B cell (primary cell): ENCODE results near the gene CDC42BPG. TPM values are rescaled to one million over a fixed set of nuclear protein-coding genes. Genes with fewer than 3 reads are reported as not detected.

Experiments
- ATAC-seq: fragments of 200-7000 bp; cut with Tn5 transposase; one replicate; pipeline ENCODE4 v1.10.0; 2021; ENCODE audit warnings: low read depth, mild to moderate bottlenecking, moderate number of reproducible peaks, moderate library complexity
- CTCF ChIA-PET: fragments of 350-600 bp; sonication (Branson Sonifier 250); formaldehyde crosslinking; loops from one replicate; lab custom pipeline; 2021; ENCODE audit warnings: antibody characterized with exemption, inconsistent platforms; lab: Charles Lee
- POLR2A ChIA-PET: fragments of 350-600 bp; sonication (Branson Sonifier 250); formaldehyde crosslinking; loops from one replicate; lab custom pipeline; 2021; ENCODE audit warnings: antibody characterized with exemption; lab: Charles Lee
- DNase-seq: peaks from one replicate; pipeline ENCODE4 v3.0.0; 2013
- H2AFZ ChIP-seq: 2 replicates; pipeline ENCODE4 v1.6.1; 2012; ENCODE audit warnings: mild to moderate bottlenecking, low read depth, low read length; ENCODE audit not compliant: insufficient read depth, poor library complexity, severe bottlenecking
- H3K27ac ChIP-seq, 2 donors: 1 replicate in 1 of 2; 2 replicates in 1 of 2; pipeline ENCODE4 v1.5.1; 2012 to 2013; ENCODE audit warnings: low read length in 2 of 2, mild to moderate bottlenecking in 2 of 2, moderate library complexity in 1 of 2
- H3K27me3 ChIP-seq, 4 experiments: fragments of 200-600 bp in 1 of 4; sonication (generic) in 1 of 4; replicated peaks in 1 of 4; 1 replicate in 2 of 4; 2 replicates in 2 of 4; pipeline versions ENCODE4 v1.6.1 to v1.7.0; 2013 to 2016; ENCODE audit warnings: low read length in 3 of 4, mild to moderate bottlenecking in 2 of 4, mixed read lengths in 1 of 4, moderate library complexity in 1 of 4; ENCODE audit not compliant: insufficient read depth in 4 of 4, control insufficient read depth in 3 of 4; ENCODE audit errors: control extremely low read depth in 1 of 4
- H3K36me3 ChIP-seq, 2 experiments: replicated peaks in 1 of 2; 1 replicate in 1 of 2; 2 replicates in 1 of 2; pipeline versions ENCODE4 v1.6.1 to v1.7.1; 2013; ENCODE audit warnings: low read length in 1 of 2; ENCODE audit not compliant: insufficient read depth in 2 of 2, control insufficient read depth in 1 of 2; ENCODE audit errors: control extremely low read depth in 1 of 2, extremely low read depth in 1 of 2
- H3K4me1 ChIP-seq, 2 donors: fragments of 200-600 bp in 1 of 2; sonication (generic) in 1 of 2; 1 replicate in 1 of 2; 2 replicates in 1 of 2; pipeline versions ENCODE4 v1.5.1 to v1.6.1; 2013 to 2017; ENCODE audit warnings: low read length in 2 of 2; ENCODE audit not compliant: control insufficient read depth in 2 of 2, insufficient read depth in 2 of 2
- H3K4me2 ChIP-seq: replicated peaks from 2 replicates; pipeline ENCODE3; 2012; ENCODE audit warnings: mild to moderate bottlenecking, low read depth, low read length; ENCODE audit not compliant: poor library complexity, severe bottlenecking
- H3K4me3 ChIP-seq, 5 experiments: fragments of 200-600 bp in 1 of 5; sonication (generic) in 1 of 5; 1 replicate in 3 of 5; 2 replicates in 2 of 5; pipeline versions ENCODE4 v1.5.1 to v1.7.0; 2011 to 2016; ENCODE audit warnings: low read length in 4 of 5, mild to moderate bottlenecking in 4 of 5, low read depth in 2 of 5, control low read depth in 1 of 5, moderate library complexity in 1 of 5; ENCODE audit not compliant: insufficient read depth in 1 of 5; ENCODE audit errors: control extremely low read depth in 1 of 5, extremely low read depth in 1 of 5
- H3K79me2 ChIP-seq: fragments of 200-600 bp; sonication (generic); one replicate; pipeline ENCODE4 v1.6.0; 2016; ENCODE audit warnings: low read length; ENCODE audit not compliant: control insufficient read depth, insufficient read depth
- H3K9ac ChIP-seq: fragments of 200-600 bp; sonication (generic); 2 replicates; pipeline ENCODE4 v1.6.1; 2017; ENCODE audit warnings: mild to moderate bottlenecking, low read length, moderate library complexity
- H3K9me3 ChIP-seq, 3 donors: one replicate each; pipeline versions ENCODE4 v1.6.1 to v1.7.1; 2013; ENCODE audit warnings: low read length in 2 of 3; ENCODE audit not compliant: control insufficient read depth in 2 of 3, insufficient read depth in 1 of 3; ENCODE audit errors: control extremely low read depth in 1 of 3
- H4K20me1 ChIP-seq: 2 replicates; pipeline ENCODE4 v1.6.0; 2012; ENCODE audit warnings: mild to moderate bottlenecking, low read length; ENCODE audit not compliant: insufficient read depth, control insufficient read depth, poor library complexity, severe bottlenecking
- H3K27ac Mint-ChIP-seq: one replicate; pipeline ENCODE4 v1.8.0; 2021; ENCODE audit warnings: mixed read lengths
- H3K27me3 Mint-ChIP-seq: one replicate; pipeline ENCODE4 v1.8.0; 2021; ENCODE audit warnings: mixed read lengths
- H3K4me1 Mint-ChIP-seq: one replicate; pipeline ENCODE4 v1.8.0; 2021; ENCODE audit warnings: mixed read lengths
- H3K4me3 Mint-ChIP-seq: one replicate; pipeline ENCODE4 v1.8.0; 2021; ENCODE audit warnings: mixed read lengths
- H3K9me3 Mint-ChIP-seq: one replicate; pipeline ENCODE4 v1.8.0; 2022; ENCODE audit warnings: mixed read lengths; ENCODE audit not compliant: insufficient read depth
- EZH2 ChIP-seq: IDR thresholded peaks from 2 replicates; pipeline ENCODE4 v1.6.1; 2012; ENCODE audit warnings: borderline replicate concordance, low read depth, mild to moderate bottlenecking, moderate library complexity, low read length; ENCODE audit not compliant: insufficient read depth, poor library complexity, severe bottlenecking
- WGBS: methylation state at CpG from one replicate; pipeline ENCODE4 v1.1.5; 2013; ENCODE audit warnings: missing lambda C conversion rate; ENCODE audit not compliant: insufficient coverage; 5-methylcytosine and 5-hydroxymethylcytosine counted together
- intact Hi-C: fragments of 100-400 bp; cut with micrococcal nuclease; formaldehyde crosslinking; loops from one replicate; pipeline ENCODE4 v1.10.0; 2022
- polyA plus RNA-seq: library from polyadenylated mRNA; depleted of rRNA; stranded (reverse); fragments of >200 nt; gene quantifications from 2 replicates; pipeline ENCODE4 v1.2.3, GENCODE V29; 2012
- total RNA-seq, 2 donors: library from RNA; stranded (reverse); fragments of 120-200 nt in 1 of 2; gene quantifications; 1 replicate in 1 of 2; 2 replicates in 1 of 2; pipeline versions ENCODE4 v1.2.3 to v1.2.4, GENCODE V29; 2013 to 2022
- TF ChIP-seq, protein P1 (sequence below): fragments of 200-600 bp; IDR thresholded peaks from one replicate; pipeline ENCODE4 v1.8.0; 2022; ENCODE audit warnings: antibody characterized with exemption, mild to moderate bottlenecking

CDC42BPG gene
- total and polyA plus RNA-seq, 2 donors (not counting 1 experiment from before 2014, with no cell fraction given) = 3.7 to 8.7 TPM

DNA sequence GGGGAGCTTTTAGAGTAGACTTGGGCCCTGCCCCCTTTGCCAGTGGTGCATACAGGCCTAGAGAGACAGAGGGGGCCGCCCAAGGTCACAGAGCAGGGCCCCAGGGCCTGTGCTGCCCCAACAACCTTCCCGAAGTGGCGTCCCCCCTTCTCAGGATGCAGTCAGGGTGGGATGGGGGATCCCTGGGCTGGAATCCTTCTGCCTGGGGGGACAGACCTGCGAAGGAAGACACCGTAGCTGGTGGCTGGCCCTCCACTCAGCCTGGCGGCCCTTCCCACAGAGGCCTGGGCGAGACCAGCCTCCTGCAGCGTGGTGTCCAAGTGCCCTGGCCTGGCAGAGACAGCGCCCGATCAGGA lies 48.4 kb upstream of the CDC42BPG start:
- intact Hi-C loops = no loop called here
- WGBS = 96% methylated on average over 10 of the region's 10 CpGs
- Histone ChIP-seq H3K27ac (peak overlapping the region; percentile 25 to 51), H3K4me2 (peak overlapping the region; percentile 56), H2AFZ (peak overlapping the region; percentile 51), H3K27me3 (no peaks in the 10 kb centered on the region), H3K4me1 (peaks cover 33 to 43% of the 10 kb centered on the region in 2 donors), H3K4me3 (no peak overlapping the region), H3K9ac (no peak overlapping the region), H4K20me1 (no peaks in the 10 kb centered on the region), H3K36me3 (peaks cover 0 to 13% of the 10 kb centered on the region in 2 experiments), H3K79me2 (peaks cover 11% of the 10 kb centered on the region), H3K9me3 (no peaks in the 10 kb centered on the region)
- DNase-seq (no peak), ATAC-seq (no peak)
- Mint-ChIP-seq H3K27me3 (no peaks in the 10 kb centered on the region), H3K4me1 (peaks cover 27% of the 10 kb centered on the region), H3K4me3 (no peak overlapping the region), H3K9me3 (no peaks in the 10 kb centered on the region), H3K27ac (peak overlapping the region; percentile 59)
- ChIA-PET POLR2A (interaction anchor here (0.8 to 6.9 kb wide), 3 partner anchors 13 to 45 kb away, joined by 3 to 39 read pairs (median 3); partner anchors contain the start of gene EHD1), CTCF (interaction anchor here (1.1 to 30.2 kb wide), 7 partner anchors 8 to 149 kb away, joined by 3 to 1254 read pairs (median 10); partner anchors contain the start of genes BATF2, CDC42BPG and RASGRP2)
- TF ChIP-seq, protein P1, sequence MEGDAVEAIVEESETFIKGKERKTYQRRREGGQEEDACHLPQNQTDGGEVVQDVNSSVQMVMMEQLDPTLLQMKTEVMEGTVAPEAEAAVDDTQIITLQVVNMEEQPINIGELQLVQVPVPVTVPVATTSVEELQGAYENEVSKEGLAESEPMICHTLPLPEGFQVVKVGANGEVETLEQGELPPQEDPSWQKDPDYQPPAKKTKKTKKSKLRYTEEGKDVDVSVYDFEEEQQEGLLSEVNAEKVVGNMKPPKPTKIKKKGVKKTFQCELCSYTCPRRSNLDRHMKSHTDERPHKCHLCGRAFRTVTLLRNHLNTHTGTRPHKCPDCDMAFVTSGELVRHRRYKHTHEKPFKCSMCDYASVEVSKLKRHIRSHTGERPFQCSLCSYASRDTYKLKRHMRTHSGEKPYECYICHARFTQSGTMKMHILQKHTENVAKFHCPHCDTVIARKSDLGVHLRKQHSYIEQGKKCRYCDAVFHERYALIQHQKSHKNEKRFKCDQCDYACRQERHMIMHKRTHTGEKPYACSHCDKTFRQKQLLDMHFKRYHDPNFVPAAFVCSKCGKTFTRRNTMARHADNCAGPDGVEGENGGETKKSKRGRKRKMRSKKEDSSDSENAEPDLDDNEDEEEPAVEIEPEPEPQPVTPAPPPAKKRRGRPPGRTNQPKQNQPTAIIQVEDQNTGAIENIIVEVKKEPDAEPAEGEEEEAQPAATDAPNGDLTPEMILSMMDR = no peak
- no peak for TF ChIP-seq EZH2

DNA sequence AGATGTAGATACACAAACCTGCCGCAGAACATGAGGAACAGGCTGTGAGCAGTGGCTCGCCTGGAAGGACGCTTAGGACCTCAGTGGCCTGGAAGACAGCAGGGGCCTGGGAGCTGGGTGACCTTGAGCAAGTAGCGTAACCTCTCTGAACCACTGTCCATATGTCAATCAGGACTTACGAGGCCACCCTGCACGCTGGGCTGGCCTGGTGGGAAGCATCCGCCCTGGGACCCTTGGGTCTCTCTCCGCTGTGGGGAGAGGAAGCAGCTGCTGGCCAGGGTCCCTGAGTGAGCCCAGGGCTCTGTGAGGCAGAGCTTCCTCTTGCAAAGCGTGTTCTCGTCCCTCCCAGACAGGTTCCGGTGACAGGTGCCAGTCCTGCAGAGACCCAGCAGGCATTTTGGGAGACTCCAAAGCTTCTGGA lies 48.0 kb upstream of the CDC42BPG start:
- peaks cover 0 to 9% of the 10 kb centered on the region in 2 experiments for H3K36me3 ChIP-seq
- Mint-ChIP-seq H3K9me3 (no peaks in the 10 kb centered on the region), H3K27ac (peak overlapping the region; percentile 59), H3K4me1 (peaks cover 30% of the 10 kb centered on the region), H3K4me3 (no peak overlapping the region), H3K27me3 (no peaks in the 10 kb centered on the region)
- no peaks in the 10 kb centered on the region for H4K20me1 ChIP-seq
- POLR2A ChIA-PET = interaction anchor here (0.8 to 6.9 kb wide), 3 partner anchors 12 to 45 kb away, joined by 3 to 39 read pairs (median 3); partner anchors contain the start of gene EHD1
- DNase-seq = no peak
- CTCF ChIA-PET = interaction anchor here (0.7 to 30.2 kb wide), 9 partner anchors 8 to 149 kb away, joined by 3 to 1254 read pairs (median 6); partner anchors contain the start of genes BATF2, CDC42BPG and RASGRP2
- peaks cover 36 to 47% of the 10 kb centered on the region in 2 donors for H3K4me1 ChIP-seq
- peak overlapping the region; percentile 25 to 51 for H3K27ac ChIP-seq
- peaks cover 11% of the 10 kb centered on the region for H3K79me2 ChIP-seq
- H3K9ac ChIP-seq = no peak overlapping the region
- peak overlapping the region; percentile 51 for H2AFZ ChIP-seq
- no peak overlapping the region for H3K4me3 ChIP-seq
- H3K27me3 ChIP-seq = no peaks in the 10 kb centered on the region
- H3K9me3 ChIP-seq = no peaks in the 10 kb centered on the region
- no peak for ATAC-seq
- peak overlapping the region; percentile 56 for H3K4me2 ChIP-seq
- 45% methylated on average over 11 of the region's 11 CpGs for WGBS
- TF ChIP-seq, protein P1 = no peak
- TF ChIP-seq EZH2 = no peak
- intact Hi-C loops = no loop called here
